Brain pericyte (primary cell): ENCODE results near the gene CPEB4.
A peak's percentile ranks its signal among the peaks of the same experiment; 100 is the strongest.

Experiments used
- DNase-seq: peaks from one replicate; pipeline ENCODE4 v3.0.0-alpha.2; 2012; ENCODE audit warnings: low read depth, low spot score

The CPEB4 gene

GRCh38 chr5:173913686-173914321, 25.7 kb downstream of the CPEB4 start:
- DNase-seq = no peak

GRCh38 chr5:173915310-173916014, 27.3 kb downstream of the CPEB4 start:
- DNase-seq = no peak

- no peak for DNase-seq
Measured at GRCh38 chr5:173916233-173916632, 28.1 kb downstream of the CPEB4 start.

GRCh38 chr5:173917788-173918786, 29.9 kb downstream of the CPEB4 start:
- peak; percentile 81 for DNase-seq

DNA sequence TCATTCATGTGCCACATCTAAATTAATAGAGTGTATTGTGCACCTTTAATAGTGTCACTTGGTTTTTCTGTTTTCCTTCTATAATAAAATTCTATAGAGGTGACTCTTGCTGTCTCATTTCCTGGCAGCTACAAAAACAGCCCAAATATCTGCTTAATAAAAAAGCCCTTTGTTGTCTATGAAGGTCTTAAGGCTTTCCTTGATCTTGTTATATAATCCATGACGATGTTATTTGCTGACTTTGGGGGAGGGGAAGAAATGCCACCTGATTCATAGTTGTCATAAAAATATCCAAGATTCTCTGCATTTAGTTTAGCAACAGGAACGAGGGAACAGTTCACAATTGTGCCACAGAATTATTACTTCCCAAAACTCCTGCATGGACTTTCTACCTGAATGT, 31.3 kb downstream of the CPEB4 start:
- DNase-seq = no peak

GRCh38 chr5:173920024-173920753, 32.0 kb downstream of the CPEB4 start:
- no peak for DNase-seq

DNA sequence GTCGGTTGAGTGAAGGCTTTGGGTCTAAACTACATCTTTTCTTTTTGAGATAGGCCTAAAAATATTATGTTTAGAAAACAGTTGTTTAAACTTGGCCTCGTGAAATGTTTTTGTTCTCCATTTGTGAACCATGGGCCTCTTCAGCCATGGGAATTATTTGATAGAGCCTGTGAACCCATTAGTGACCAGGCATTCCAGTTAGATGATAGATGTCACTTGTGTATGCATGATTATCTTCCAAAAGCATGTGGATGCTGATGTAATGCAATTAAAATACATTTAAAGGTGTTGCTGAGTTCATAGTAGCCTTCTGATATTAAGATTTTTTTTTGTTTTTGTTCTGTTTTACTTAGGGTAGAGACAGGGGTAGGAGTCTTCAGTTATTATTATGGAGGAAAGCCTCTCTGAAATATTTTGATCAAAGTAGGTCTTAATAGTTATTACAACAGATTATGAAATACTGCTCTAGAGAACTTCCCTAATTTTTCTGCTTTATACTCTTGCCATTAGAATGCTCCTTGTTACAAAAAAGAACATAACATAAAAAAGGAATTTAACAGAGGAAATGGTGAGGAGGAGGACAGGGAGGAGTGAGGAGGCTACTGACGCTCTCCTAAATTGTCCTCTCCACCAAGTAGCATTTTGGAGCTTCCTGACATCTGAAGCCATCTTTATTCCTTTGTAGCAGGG, 32.9 kb downstream of the CPEB4 start:
- no peak for DNase-seq

DNA sequence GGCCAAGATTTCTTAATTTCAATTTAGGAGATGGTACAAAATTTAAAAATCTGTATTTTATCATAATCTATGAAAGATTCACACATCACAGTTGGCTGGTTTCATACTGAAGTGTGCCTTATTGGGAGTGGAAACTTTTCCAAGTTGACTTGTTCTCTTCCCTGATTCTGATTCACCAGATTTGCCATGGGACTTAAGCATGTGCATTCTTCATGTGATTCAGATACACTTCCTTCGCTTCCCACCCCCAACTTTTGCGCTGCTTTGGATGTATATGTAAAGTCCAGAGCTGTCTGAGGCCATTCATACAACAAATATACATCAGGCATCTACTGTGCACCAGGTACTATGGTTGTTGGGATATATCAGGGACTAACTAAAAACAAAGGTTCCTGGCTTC, 34.4 kb downstream of the CPEB4 start:
- DNase-seq = no peak

DNA sequence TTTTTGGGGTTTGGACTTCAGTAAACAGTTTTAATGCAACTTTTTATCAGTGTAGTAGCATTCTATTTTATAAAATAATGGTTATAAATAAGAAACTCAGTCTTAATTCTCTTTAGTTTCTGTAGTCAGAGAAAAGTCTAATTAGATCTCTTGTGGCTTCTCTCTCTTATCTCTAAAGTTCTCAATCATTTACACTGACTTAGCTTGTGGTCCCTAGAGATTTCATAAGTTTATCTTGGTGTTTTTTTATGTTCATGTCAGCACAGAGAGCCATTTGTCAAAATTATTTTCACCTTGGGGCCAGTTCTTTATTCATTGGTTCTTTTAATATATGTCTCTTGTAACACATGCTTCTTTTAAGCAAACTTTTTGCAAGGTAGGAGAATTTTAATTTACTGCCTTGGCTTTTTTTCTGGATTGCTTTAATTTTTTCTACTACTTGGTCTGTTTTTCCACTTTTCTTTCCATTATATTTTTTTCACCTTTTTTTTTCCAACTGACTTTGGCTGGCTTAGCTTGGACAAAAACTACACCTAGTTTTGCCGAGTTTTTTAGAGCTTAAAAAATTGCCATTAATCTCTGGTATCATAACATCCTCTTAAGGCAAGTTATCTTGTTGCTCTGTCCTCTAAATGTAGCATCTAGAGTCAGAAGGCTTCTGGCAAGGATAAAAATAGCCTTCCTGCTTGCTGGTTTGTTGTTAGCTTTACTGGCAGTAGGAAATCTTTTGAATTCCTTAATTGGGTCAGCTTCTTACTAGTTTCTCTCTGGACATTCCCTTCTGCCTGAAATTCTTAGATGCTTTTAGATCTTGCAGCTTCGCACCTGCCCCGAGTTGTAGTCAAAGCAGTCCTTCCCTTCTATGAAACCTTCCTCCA, 35.3 kb downstream of the CPEB4 start:
- no peak for DNase-seq

DNA sequence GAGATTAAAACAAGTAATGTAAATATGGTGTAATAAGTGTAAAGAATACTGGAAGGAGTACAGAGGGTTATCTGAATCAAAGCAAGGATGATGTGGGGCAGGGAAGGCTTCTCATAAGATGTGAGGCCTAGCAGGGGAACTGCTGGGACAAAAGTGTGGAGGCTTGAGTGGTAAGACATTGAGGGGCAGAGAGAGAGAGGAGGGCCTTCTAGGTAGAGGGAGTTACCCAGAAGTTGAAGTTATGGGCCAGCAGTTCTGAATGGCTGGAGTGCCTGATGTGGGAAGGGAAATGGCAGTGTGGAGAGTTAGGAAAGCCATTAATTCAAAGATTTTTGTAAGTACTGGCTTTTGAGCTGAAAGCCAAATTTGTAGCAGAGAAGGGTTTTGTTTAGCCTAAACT, 36.8 kb downstream of the CPEB4 start:
- no peak for DNase-seq

DNA sequence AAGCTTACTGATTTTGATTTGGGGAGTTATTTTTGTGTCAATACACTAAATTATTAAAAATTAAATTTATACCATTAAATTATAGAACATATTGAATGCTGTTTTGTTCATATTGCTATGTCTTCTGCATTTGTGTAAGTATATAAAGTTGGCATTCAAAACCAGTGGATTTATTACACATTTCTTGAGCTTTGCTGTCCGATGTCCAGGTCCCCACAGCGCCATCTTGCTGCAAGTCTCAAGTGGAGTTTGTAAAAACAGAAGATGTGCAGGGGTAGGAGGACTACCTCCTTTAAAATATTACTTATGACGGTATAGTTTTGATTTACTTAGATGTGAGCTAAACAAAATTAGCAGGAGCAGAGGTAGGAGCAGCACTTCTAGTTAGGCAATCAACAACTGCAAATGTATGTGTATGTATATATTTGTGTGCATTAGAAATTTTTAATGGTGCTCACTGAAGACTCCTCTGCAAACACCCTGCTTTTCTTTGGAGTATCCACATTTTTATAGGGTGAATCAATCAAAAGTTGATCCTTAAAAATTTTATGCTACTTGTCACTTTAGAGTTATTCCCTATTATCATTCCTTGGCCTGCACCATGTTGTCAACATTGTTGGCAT, 37.4 kb downstream of the CPEB4 start:
- no peak for DNase-seq

DNA sequence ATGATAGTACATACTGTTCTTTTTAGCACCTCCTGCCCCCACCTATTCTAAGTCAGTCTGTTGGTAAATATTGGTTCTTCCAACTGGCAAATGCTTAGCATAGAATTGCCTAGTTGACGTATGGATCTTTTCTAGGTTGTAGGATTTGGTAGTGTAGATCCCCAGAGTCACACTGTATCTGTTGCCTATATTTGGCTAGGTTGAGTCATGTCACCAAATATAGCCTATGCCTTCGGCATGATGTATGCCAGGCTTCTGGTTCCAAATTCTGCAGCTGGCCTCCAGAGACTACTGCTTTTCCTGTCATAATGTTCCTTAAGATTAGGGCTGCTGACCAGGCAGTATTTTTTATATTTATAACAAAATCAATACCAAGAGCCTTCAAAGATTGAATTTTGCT, 38.2 kb downstream of the CPEB4 start:
- DNase-seq = no peak

DNA sequence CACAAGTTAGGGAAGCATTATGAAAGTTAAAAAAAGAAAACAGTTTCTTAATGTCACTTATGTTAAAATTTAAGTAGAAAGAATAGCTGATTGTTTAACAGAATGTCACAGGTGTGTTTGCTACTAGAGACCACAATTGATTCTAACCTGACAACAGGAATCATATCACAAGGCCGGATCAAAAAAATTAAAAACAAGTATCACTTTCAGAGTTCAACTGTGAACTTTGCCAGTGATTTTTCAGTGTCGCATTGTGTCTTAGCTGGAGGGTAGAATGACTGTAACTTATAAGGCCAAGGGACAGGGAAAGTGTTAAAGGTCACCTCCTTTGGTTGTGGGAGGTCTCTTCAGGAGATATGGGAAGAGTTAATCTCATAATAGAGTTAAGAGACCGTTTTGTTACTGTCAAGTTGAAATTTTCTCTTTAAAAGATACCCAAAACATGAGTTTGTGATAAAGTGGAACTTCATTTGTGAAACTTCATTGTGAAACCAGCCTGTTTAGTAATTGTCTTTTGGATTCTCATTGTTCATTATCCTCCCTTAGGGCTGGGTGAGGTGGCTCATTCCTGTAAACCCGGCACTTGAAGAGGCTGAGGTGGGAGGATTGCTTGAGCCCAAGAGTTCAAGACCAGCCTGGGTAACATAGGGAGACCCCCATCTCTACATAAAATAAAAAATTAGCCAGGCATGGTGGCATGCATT, 40.9 kb downstream of the CPEB4 start:
- DNase-seq = no peak

GRCh38 chr5:173932695-173933139, 44.6 kb downstream of the CPEB4 start:
- no peak for DNase-seq

DNA sequence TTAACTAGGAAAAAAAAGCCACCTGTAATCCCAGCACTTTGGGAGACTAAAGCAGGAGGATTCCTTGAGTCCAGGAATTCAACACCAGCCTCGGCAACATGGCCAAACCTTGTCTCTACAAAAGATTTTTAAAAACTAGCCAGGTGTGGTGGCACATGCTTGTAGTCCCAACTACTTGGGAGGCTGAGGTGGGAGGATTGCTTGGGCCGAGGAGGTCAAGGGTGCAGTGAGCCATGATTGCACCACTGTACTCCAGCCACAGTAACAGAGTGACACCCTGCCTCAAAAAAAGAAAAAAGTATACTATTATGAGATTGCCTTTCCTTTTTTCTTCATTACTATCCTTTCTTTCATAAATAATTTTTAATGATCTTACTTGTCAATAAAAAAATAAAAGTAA, 45.8 kb downstream of the CPEB4 start:
- DNase-seq = no peak

DNA sequence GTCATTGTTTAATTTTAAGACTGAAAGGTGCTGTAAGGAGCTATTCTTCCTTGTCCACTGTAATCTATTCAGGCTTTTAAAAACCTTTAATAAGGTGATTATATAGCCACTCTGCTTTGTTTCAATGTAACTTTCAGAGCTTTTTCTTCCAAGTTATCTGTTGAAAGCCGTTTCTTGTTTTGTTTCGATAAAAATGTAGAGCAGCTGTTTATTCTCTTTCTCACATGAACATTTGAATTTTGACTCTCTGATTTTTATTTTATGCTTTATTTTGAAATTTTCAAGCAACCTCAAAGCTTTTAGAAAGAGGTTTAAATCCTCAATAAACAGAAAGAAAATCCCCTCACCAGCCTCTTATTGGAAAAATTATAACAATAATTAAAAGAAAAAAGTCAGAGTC, 47.2 kb downstream of the CPEB4 start:
- DNase-seq = no peak

GRCh38 chr5:173940269-173940668, 52.1 kb downstream of the CPEB4 start:
- no peak for DNase-seq

DNA sequence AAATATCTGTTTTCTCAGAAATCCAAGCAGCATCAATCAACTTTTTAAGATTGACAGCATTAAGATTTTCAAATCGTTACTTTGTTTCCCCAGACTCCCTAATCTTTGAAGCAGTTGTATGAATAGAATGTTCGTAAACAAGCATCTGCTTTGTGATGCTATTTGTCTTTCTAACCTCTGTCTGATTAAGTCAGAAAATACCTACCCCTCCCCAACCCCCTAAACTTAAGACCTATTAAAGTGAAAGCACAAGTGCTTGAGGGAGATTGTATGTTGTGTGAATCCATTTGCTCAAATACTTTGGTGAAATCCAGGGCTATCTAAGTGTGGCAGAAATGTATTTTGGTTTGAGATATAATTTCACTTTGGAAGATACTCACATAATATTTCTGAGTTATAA, 53.0 kb downstream of the CPEB4 start:
- DNase-seq = no peak
